Activated naive CD4-positive, alpha-beta T cell treated with anti-CD3 and anti-CD28 coated beads, Interleukin-2, amount 10 ng/mL, durations not matched to agents 7 days and 5 days (primary cell): ENCODE measurements around the gene C13orf46.

Experiments used
- CTCF ChIA-PET: fragments of 350-600 bp; sonication (Branson Sonifier 250); formaldehyde crosslinking; loops from one replicate; lab custom pipeline; 2021; ENCODE audit warnings: antibody characterized with exemption; lab: Charles Lee
- DNase-seq: peaks from one replicate; pipeline ENCODE4 v3.0.0-alpha.2; 2020
- H3K27ac Mint-ChIP-seq: one replicate; pipeline ENCODE4 v1.8.0; 2021; ENCODE audit warnings: mild to moderate bottlenecking, moderate library complexity, mixed read lengths
- H3K27me3 Mint-ChIP-seq: one replicate; pipeline ENCODE4 v1.8.0; 2021; ENCODE audit warnings: mild to moderate bottlenecking, mixed read lengths
- H3K36me3 Mint-ChIP-seq: one replicate; pipeline ENCODE4 v1.8.0; 2021; ENCODE audit warnings: mixed read lengths
- H3K4me1 Mint-ChIP-seq: one replicate; pipeline ENCODE4 v1.8.0; 2021; ENCODE audit warnings: mixed read lengths
- H3K4me3 Mint-ChIP-seq: one replicate; pipeline ENCODE4 v1.8.0; 2021; ENCODE audit warnings: mild to moderate bottlenecking, moderate library complexity, mixed read lengths
- H3K9me3 Mint-ChIP-seq: one replicate; pipeline ENCODE4 v1.8.0; 2021; ENCODE audit warnings: mixed read lengths

C13orf46 gene

GRCh38 chr13:113929628-113930615 is 44.0 kb downstream of the C13orf46 start:
- H3K27ac Mint-ChIP-seq, result no peak overlapping the region

GRCh38 chr13:113928685-113929627 is 44.9 kb downstream of the C13orf46 start:
- no peak overlapping the region for H3K27ac Mint-ChIP-seq
- no peaks in the 10 kb centered on the region for H3K36me3 Mint-ChIP-seq
- peaks cover 43% of the 10 kb centered on the region for H3K27me3 Mint-ChIP-seq
- CTCF ChIA-PET, result interaction anchor here (0.5 kb wide), 1 partner anchor 282 kb away, joined by 3 read pairs; no protein-coding TSS in a partner anchor
- H3K9me3 Mint-ChIP-seq, result no peaks in the 10 kb centered on the region
- no peak overlapping the region for H3K4me3 Mint-ChIP-seq
- peak; percentile 14 for DNase-seq
- no peaks in the 10 kb centered on the region for H3K4me1 Mint-ChIP-seq

More at GRCh38 chr13:113929628-113930615, 44.0 kb downstream of the C13orf46 start:
- Mint-ChIP-seq H3K27me3 (peaks cover 43% of the 10 kb centered on the region), H3K4me1 (no peaks in the 10 kb centered on the region), H3K4me3 (no peak overlapping the region), H3K36me3 (no peaks in the 10 kb centered on the region), H3K9me3 (no peaks in the 10 kb centered on the region)
- peak; percentile 17 for DNase-seq
- CTCF ChIA-PET, result no interaction called here

- Mint-ChIP-seq H3K27ac (no peak overlapping the region), H3K9me3 (no peaks in the 10 kb centered on the region), H3K36me3 (no peaks in the 10 kb centered on the region), H3K4me3 (no peak overlapping the region), H3K4me1 (no peaks in the 10 kb centered on the region), H3K27me3 (peaks cover 49% of the 10 kb centered on the region)
- CTCF ChIA-PET, result interaction anchor here (0.5 kb wide), 1 partner anchor 281 kb away, joined by 3 read pairs; no protein-coding TSS in a partner anchor
- DNase-seq, result peak; percentile 13
Measured at GRCh38 chr13:113927661-113928581, 46.0 kb downstream of the C13orf46 start.

DNA sequence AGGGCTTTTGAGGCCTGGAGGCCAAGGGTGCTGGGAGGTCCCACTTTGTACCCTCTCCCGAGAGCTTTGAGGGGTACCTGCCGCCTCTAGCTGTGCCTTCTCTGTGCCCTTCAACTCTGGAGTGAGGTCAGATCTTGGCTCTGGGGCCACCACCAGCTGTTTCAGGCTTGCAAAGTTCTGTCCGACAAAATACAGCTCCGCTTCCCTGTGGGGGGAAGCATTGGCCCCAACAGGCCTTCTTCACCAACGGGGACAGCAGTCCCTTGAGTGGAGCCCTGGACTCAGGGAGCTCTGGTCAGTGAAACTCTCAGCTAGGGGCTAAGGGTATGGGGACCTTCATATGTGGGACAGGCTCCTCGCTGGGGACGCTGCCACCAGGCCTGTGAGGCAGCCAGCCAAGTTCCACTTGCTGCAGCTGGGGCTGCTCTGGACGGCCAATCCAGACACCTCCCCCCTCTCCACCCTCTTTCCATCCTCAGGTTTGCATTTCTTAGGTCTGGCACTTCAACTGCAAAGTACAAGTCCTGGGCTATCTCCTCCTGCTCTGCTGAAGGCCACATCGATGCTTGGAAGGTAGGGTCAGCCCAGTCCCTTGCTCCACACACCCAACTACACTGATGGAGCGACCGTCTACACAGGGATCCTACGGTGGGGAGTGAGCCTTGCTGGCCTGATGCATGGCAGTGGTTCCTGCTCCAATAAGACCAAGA is 46.8 kb downstream of the C13orf46 start:
- no peak overlapping the region for H3K4me3 Mint-ChIP-seq
- CTCF ChIA-PET, result no interaction called here
- H3K27ac Mint-ChIP-seq, result no peak overlapping the region
- no peaks in the 10 kb centered on the region for H3K4me1 Mint-ChIP-seq
- no peaks in the 10 kb centered on the region for H3K9me3 Mint-ChIP-seq
- H3K36me3 Mint-ChIP-seq, result no peaks in the 10 kb centered on the region
- DNase-seq, result peak; percentile 10
- H3K27me3 Mint-ChIP-seq, result peaks cover 56% of the 10 kb centered on the region

- DNase-seq, result no peak
- CTCF ChIA-PET, result no interaction called here
- no peaks in the 10 kb centered on the region for H3K36me3 Mint-ChIP-seq
- H3K4me1 Mint-ChIP-seq, result no peaks in the 10 kb centered on the region
- peaks cover 56% of the 10 kb centered on the region for H3K27me3 Mint-ChIP-seq
- H3K9me3 Mint-ChIP-seq, result peaks cover 3% of the 10 kb centered on the region
- H3K27ac Mint-ChIP-seq, result no peak overlapping the region
- H3K4me3 Mint-ChIP-seq, result no peak overlapping the region
Measured at GRCh38 chr13:113926301-113926761, 47.5 kb downstream of the C13orf46 start.

GRCh38 chr13:113924184-113924901 is 49.5 kb downstream of the C13orf46 start:
- peaks cover 3% of the 10 kb centered on the region for H3K9me3 Mint-ChIP-seq
- H3K4me1 Mint-ChIP-seq, result no peaks in the 10 kb centered on the region
- no peaks in the 10 kb centered on the region for H3K36me3 Mint-ChIP-seq
- H3K27ac Mint-ChIP-seq, result no peak overlapping the region
- peaks cover 49% of the 10 kb centered on the region for H3K27me3 Mint-ChIP-seq
- no peak overlapping the region for H3K4me3 Mint-ChIP-seq
- DNase-seq, result peak; percentile 16
- CTCF ChIA-PET, result no interaction called here

DNA sequence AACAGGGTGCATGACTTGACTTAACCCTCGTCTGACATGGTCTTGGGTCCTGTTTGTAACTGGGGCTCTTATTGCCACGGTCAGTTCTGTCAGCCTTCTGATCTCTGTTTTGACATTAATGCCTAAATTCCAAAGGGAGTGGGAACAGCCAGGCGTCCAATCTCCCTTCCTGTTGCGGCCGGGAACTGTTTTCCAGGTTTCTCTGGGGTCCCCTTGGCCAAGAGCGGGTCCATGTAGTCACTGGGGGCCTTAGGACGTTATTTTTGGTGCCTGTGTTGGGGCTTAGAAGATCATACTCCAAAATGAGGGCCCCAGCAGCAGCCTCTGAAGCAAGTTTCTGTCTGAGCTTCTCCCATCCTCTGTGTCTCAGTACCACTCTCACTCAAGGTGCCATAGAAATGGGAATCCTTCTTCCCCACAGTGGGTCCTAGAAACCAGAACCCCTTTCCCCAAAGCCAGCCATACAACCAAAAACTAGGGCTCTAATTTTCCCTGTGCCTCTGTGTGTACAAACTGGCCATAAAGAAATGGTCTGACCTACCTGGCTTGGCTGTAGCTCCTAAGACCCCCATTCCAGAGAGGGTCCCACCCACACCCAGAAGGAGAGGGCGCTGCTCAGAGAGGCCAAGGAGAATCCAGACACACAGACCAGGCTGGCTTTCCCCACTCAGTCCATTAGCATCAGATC is 50.4 kb downstream of the C13orf46 start:
- Mint-ChIP-seq H3K4me1 (no peaks in the 10 kb centered on the region), H3K4me3 (no peak overlapping the region), H3K27ac (no peak overlapping the region), H3K36me3 (no peaks in the 10 kb centered on the region), H3K27me3 (peaks cover 41% of the 10 kb centered on the region), H3K9me3 (peaks cover 3% of the 10 kb centered on the region)
- CTCF ChIA-PET, result no interaction called here
- peak; percentile 10 for DNase-seq

DNA sequence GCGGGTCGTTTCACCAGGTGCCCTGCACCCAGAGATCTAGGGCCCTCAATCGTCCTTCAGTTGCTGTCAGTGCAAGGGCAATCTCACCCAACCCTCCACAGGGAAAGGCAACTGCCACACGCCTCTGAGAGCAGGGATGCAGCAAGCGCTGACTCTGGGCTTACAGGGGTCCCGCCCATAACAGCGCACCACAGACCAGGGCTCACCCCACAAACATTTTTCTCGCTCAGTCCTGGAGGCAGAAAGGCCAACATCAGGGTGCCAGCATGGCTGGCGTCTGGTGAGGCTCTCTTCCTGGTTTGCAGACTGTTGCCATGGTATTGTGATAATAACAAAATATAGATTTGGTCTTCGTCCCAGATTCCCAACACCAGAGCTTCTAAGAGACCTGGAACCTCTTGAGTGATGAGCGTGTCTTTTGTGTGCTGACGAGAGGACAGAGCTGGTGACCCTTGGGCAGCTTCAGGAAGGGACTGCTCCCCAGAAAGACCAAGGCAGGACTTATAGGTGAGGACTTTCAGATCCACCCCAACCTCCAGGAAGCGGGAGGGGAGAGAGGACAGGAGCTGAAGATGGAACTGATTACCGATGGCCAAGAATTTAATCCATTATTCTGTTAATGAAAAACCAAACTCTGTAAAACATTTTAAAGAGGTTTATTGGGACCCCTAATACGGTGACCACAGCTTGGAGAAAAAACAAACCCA is 51.3 kb downstream of the C13orf46 start:
- H3K27me3 Mint-ChIP-seq, result peaks cover 36% of the 10 kb centered on the region

GRCh38 chr13:113921763-113922162 is 52.1 kb downstream of the C13orf46 start:
- Mint-ChIP-seq H3K4me3 (no peak overlapping the region), H3K27ac (no peak overlapping the region), H3K36me3 (no peaks in the 10 kb centered on the region), H3K9me3 (peaks cover 3% of the 10 kb centered on the region), H3K27me3 (peaks cover 29% of the 10 kb centered on the region), H3K4me1 (no peaks in the 10 kb centered on the region)
- no peak for DNase-seq
- CTCF ChIA-PET, result no interaction called here

More for the DNA sequence above, 51.3 kb downstream of the C13orf46 start:
- no peak overlapping the region for H3K27ac Mint-ChIP-seq
- CTCF ChIA-PET, result no interaction called here
- no peak overlapping the region for H3K4me3 Mint-ChIP-seq
- H3K9me3 Mint-ChIP-seq, result peaks cover 3% of the 10 kb centered on the region
- no peaks in the 10 kb centered on the region for H3K4me1 Mint-ChIP-seq
- no peaks in the 10 kb centered on the region for H3K36me3 Mint-ChIP-seq
- no peak for DNase-seq

DNA sequence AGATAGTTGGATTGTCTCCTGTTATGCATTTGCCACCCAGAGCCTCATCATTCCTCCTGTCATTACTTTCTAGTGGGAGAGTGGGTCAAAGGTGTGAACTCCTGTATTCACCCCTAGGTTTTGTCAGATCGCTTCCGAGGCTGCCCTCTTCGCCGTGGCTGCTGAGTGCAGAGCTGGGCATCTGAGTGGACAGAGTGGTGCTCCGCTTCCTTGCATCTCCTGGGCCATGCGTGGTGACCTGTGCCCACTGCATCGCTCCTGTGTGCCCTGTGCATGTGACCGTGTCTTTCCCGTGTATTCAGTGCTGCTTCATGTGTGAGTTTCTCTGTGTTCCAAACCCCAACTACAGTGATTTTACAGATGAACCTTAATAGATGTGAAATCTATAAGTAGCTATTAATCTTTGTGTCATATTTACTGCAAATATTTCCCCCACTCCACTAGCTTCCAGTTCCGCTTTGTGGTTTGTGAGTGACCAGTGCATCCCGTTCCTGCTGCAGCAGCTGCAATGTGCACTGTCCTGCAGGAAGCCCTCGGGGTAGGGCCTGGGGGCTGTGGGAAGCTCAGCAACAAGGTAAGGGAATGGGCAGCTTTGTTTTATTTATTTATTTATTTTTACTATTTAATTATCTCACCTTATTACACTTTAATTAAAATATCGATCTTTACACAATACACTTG is 53.1 kb downstream of the C13orf46 start:
- no peaks in the 10 kb centered on the region for H3K4me1 Mint-ChIP-seq
- no peaks in the 10 kb centered on the region for H3K36me3 Mint-ChIP-seq
- CTCF ChIA-PET, result interaction anchor here (0.7 kb wide), 1 partner anchor 422 kb away, joined by 3 read pairs; no protein-coding TSS in a partner anchor
- H3K27ac Mint-ChIP-seq, result no peak overlapping the region
- no peak for DNase-seq
- H3K9me3 Mint-ChIP-seq, result peaks cover 3% of the 10 kb centered on the region
- H3K4me3 Mint-ChIP-seq, result no peak overlapping the region
- peaks cover 26% of the 10 kb centered on the region for H3K27me3 Mint-ChIP-seq
